GM19240 (cell line): ENCODE results near the gene LNX1.

Experiments used
- DNase-seq: peaks from one replicate; pipeline ENCODE4 v3.0.0; 2011; ENCODE audit warnings: low spot score; ENCODE audit not compliant: insufficient read length

Gene LNX1

DNA sequence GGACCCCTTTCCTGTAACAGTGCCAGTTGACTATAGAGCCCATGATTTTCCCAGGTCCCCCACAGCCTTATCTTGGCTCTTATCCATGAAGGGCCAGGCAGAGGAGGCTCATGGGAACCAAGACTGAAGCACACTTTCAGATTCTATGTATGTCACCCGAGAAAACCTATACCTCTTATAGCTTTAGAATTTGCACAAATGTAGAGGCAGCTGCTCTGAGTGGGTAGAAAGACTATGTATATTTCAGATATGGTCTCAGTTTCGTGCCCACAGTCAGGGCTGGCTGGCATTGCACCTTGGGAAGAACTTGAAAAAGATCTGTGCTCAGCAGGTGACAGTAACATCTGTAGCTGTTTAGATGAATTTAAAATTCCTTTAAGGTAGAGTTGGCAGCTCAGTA, 8.3 kb upstream of the LNX1 start:
- no peak for DNase-seq

DNA sequence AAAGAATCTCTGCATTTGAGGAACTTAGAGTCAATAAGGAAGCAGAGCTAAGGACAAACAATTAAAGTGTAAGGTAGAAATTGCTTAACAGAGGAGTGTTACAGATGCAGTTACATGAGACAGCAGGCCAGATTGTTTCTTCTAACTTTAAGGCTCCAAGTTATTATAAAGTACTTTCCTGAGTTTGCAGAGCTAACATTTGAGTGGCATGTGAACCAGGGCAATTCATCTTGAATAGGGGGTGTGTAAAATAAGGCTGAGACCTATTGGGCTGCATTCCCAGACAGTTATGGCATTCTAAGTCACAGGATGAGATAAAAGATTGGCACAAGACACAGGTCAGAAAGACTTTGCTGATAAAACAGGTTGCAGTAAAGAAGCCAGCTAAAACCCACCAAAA, 7.6 kb upstream of the LNX1 start:
- DNase-seq = no peak

DNA sequence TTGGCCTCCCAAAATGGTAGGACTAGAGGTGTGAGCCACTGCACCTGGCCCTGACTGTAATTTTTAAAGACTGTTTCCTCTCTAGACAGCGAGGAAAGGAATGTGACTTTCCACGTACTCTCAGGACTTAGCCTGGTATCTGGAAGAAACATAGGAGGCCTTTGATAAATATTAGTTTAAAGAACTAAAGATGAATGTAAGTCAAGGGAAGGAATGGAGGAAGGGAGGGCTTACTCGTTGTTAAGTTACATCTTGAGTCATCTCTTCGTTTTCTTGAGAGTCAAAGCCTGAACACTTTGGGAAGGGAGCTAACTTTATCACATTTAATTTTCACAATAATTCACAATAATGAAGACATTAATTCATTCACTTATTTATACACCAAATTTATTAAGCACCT, 7.2 kb upstream of the LNX1 start:
- DNase-seq = no peak

DNA sequence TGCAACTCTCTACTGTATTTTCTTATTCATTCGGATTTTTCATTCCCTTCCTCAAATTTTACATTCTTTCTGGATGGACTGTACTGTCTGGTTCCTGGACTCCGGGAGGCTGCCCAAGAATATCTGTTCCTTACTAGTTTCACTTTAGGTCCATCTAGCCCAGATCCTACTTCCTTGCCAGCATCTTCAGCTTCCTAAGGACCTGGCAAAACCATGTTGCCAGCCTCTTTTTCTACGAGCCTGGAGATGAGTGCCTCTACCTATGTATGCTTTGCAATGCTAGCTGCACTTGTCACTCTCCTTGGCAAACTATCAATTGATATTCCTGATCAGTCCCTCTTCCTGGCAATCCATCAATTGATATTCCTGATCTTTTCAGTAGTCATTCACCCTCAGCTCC, 5.6 kb upstream of the LNX1 start:
- no peak for DNase-seq

DNA sequence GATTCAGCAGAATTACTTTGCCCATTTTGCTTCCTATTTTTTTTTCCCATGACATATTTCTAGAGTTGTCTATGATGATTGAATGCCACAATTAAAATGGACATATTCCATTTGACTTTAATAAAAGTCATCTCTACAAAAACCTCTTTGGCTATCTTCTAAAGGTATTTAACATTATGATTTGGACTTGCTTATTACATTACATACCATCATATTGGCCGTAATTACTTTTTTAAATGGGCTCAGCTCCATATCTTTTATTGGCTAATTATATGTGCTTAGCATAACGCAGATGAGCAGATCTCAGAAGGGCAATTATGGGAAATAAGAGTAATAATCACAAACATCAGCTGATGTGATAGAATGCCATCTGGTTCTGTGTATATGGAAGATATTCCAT, 4.5 kb upstream of the LNX1 start:
- DNase-seq = no peak

DNA sequence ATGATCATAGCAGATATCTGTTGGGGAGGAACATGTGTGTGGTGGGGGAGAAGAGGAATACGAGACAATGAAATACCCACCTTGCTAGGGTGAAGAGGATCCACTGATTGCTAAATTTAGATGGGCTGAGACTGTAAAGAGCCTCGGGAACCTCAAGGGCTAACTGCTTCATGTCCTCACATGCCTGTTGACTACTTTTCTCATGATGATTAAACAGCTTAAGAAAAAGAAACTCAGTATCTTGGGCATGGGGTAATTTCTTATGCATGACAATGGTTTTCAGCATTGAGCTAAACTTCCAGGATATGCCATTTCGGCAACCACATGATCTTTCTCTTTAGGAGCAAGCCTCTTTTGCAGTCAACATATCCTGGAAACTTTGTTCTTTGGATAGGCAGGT, 3.9 kb upstream of the LNX1 start:
- DNase-seq = no peak

DNA sequence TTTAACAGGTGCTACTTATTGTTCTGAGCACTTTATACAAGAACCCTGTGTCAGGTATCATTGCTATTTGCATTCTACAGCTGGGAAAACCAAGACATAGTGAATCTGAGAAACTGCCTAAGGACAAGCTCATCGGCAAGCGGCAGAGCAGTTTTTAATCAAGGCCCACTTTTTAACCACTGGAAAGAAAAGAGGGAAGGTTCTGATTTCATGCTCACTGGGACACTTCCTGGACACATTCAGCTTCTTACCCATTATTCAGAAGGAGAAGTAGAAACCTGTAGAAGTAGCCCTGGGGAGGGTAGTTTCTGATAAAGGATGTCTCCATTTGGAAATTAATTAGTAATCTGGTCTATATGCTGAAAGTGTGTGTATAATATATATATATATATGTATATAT, 2.5 kb upstream of the LNX1 start:
- DNase-seq = no peak

DNA sequence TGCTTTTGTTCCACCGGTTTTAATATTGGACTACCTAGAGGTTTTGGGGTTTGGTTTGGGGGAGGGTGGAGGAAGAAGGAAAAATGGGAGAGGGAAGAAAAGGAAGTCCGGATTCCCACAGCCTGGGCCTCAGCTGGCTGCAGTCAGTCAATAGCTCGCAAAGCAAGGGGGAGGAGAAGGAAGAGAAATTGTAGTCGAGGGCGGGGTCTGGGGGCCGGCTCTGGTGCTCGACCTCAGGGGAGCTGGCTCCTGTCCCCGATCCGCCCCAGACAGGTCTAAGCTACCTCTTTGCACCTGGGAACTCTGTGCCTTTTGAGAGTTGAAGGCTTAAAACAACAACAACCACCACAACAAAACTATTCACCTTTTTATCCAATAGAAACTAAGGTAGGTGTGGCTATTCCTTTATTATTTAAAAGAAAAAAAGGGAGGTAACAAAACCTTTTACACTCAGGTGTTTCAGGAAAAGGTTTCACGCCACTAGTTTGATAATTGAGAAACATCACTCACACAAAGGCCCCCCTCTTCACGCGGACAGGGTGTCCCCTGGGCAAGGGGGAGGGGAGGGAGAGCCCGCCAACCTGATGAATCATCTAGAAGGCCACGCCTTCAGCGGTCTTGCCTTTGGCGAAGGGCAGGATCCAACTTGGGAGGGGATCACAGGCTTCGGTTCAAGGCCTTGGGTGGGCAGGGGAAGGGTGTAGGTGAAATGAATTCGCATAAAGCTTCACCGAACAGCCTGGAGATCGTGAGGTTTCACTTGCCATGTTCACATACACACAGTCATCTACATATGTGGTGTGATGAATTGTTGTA, 1.6 kb upstream of the LNX1 start:
- no peak for DNase-seq

DNA sequence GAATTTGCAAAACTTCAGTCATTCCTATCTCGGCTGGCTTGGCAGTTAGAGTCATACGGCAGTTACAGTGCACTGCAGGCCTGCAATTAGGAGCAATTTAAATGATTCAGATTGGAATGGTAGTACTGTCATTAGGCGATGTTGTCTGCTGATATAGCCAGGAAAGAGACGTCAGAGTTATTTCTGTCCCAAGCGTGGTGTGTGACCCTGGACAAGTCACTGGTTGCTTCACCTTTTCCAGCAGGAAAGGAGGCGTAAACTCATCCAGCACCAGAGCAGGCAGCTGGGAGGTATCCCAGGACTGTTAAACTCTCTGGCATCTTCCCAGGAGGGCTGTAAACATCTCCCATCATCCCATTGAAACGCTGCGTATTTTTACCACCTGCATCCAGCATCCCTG, 836 bp upstream of the LNX1 start:
- no peak for DNase-seq

DNA sequence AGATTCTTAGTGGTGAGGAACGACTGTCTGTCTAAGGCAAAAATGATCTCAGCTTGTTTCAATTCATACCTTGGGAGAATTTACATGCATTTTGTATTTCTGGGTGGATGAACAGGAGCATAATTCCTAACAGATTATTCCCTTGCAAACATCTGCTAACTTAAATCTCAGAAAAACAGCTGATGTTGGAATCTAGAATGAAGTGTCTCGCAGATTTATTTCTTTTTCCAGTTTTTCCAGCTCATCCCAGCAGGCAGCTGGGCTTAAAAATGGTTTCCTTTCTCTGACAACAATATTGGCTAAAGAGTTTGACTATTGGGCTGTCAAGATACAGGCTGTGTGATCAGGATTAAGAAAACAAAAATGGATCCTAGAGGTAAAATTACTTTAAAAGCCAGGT, 1.1 kb downstream of the LNX1 start:
- no peak for DNase-seq

DNA sequence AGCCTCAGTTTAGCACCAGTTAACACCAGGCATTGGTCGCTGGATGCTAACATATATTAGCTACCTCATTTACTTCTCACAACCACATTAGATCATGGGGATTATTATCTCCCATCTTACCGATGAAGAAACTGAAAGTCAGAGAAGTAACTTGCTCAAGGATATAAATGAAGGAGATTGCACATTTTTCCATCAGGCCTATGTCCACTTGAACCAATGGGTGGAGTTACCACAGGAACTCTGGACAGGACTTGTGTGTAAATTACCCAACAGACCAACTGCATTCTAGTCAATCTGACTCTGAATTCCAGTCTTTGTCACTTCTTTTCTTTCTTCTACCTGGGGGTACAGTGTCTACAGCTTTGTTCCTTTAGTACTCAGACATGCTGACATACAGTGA, 1.8 kb downstream of the LNX1 start:
- no peak for DNase-seq

DNA sequence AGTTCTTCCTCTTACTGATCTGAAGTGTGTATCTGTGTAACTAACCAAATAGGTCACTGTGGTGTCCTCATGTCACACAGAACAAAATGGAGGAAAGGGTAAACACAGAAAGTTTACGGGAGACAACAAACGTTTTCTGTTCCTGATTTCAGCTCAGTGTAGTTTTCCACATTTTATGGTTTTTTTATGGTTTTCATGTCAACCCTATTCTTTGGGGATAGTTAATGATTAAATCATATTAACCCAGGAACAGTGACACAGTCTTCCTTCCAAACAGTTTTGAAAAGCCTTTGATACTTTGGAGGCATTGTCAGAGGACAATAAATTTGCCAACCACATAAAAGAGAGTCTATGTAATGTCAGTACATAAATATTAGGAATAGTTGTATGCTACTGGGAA, 4.2 kb downstream of the LNX1 start:
- DNase-seq = no peak

DNA sequence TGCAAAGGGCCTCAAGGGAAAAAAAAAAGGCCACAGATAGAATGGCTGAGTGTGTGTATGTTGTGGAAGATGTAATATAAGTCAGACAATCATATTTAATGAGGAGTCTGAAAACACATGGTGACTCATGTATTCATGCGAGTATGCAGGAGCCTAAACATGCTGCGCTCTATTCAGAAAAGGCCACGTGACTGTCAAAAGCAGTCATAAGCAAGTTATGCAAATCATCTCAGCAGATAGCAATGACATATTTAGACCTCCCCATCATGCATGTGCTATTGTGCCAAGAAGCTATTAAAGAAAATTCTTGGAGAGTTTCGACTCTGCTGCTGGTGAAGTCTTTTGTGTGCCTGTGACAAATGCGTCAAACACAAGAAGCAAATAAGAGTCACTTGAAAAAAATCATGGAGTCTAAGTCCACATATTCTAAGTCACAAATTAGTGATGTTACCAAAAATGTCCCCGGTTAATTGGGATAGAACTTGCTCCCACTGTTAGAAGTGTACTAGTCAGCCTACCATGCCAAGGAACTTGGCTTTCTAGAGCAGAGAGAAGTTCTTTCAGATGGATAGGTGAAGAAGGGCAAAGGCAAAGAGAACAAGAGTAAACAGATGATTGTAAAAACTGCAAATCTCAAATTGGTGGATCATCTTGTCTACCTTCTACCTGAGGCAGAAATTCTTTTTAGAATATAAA, 5.0 kb downstream of the LNX1 start:
- DNase-seq = no peak

DNA sequence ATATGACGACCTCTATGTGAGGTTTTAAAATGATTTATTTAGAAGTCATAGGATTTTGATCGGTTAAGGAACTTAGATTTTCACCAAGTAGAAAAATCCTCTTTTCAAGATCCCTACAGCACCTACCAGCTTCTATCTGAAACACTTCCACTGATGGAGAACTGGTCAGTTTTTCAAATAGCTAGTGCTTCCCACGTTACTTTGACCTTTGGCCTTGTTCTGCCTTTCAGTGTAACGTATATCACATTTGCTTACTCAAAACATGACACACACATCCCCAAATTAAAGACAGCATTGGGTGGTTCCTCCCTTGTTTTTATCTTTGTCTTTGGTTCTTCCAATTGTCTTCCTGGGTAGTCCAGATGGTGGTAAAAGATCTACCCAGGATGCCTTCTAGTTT, 6.6 kb downstream of the LNX1 start:
- DNase-seq = no peak

DNA sequence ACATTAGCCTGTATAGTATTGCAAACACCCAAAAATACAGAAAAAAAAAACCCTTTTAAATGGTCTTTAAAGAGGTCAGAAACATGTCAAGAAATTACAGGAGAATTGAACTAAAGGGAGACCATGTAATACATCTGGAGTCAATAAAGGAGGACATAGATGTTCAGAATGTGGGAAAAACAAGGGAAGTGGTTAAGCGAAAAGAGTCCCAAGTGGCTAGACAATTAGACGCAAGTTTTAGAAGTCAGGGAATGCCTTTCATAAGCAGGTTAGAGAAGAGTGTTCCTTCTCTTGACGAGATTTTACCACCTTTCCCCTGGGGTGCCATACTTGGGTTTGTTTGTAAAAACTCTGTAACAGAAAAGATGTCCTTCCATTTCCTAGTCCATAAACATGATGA, 7.8 kb downstream of the LNX1 start:
- DNase-seq = no peak

DNA sequence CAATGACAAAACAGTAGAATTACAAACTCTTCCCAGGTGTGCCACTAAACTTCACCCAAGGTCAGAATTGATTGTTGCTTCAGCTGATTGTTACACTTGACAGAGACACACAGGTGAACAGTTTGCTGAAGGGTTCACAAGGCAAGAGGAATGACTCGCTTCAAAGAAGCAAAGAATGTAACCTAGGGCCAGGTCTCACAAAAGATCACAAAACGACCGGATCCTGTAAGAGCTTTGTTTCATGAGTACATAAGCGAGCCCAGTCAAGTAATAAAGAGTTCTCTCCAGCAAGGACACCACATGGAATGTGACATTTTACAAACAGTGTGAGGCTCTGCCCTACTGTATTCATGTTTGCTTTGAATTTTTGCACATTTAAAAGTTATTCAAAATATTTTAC, 9.1 kb downstream of the LNX1 start:
- DNase-seq = no peak

DNA sequence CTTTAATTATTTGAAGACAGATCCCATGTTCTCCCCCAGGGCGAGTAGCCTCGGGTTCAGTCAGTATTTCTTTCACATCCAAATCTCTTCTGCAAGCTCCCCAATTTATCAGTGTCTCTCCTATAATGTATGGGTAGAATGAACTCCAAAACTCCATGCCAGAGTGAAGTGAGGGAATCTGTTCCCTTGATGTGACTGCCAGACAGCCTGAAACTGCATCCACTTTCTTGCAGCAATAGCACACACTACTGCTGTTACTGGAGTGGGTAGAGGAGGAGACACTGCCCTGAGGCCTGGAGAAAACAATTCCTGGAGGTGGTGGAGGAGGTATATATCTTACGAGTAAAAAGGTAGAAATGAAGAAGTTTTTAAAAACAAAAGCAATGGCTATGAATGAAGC, 11.0 kb downstream of the LNX1 start:
- DNase-seq = no peak

DNA sequence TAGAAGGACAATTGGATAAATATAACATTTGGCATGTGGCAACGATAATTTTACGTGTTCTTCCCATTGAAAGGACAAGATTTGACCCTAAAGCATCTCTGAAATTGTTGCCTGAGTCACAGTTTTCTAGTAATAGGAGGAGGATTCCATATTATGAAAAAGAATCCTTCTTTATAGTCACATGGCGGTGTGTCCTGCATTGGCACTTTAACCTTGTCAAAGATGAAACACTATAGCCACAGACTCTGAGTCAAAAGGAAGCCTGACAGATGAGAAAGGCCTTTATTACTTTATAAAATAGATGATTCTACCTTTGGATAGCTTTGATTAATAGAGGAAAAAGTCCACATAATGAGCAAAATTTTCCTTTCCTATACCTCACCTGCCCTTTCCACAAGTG, 11.5 kb downstream of the LNX1 start:
- DNase-seq = no peak

DNA sequence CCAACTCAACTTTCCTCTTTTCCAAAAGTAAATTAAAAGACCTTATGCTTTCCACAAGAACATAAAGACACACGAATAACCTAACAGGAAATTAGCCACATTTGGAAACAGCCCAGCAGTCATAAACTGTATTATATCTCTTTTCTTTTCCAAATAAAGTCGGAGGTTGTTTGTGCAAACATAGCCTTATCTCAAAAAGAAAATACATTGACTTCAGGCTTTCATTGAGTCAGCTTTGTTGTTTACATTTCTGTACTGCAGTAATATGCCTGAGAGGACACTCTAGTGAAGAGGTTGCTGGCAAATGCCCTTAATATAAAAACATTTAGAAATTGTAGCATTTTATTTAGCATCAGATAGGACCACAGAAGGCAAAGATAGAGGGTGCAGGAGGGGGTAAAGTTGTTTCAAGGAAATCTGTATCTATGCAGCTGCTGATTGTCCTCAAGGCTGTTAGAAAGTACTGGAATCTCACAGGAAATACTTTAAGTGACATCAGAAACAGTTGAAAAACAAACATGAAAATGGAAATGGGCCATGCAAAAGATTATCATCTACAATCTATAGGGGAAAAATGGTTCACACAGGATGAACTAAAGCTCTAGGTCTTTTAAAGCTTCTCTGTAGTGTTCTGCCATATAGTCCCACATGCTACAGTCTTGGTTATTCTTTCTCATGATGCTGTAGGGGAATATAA, 14.5 kb downstream of the LNX1 start:
- no peak for DNase-seq

DNA sequence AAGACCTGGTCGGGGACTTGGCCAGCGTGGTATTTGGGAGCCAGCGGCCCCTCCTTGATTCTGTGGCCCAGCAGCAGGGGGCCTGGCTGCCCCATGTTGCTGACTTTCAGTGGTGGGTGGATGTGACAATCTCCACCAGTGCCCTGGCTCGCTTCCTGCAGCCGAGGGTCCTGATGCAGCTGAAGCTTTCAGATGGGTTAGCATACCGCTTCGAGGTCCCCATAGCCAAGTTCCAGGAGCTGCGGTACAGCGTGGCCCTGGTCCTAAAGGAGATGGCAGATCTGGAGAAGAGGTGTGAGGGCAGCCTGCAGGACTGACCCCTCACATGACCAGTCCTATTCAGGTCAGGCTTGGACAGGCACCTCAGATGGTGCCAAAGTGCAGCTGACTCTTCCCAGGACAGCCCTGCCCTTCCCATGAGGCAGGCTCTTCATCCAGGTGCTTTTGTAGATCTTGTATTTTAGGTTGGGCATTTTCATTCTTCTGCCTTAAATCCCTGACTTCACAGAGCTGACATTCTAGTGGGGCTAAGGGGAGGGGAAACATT, 15.1 kb downstream of the LNX1 start:
- no peak for DNase-seq

DNA sequence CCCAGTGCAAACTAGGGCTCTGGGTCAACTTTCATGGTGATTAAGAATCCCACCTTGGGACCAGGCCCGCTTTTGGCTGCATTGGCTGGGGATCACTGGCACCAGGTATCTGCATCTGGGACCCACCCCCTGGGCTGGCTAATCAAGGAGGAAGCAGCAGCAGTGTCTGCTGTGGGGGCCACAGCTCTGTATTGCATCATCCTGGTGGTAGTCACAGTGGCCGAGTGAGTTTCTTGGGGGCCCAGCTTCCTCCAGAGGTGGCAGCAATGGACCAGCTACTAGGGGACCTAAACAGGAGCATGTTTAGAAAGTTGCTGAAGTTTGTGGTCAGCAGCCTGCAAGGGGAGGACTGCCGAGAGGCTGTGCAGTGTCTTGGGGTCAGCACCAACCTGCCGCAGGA, 15.7 kb downstream of the LNX1 start:
- DNase-seq = no peak

DNA sequence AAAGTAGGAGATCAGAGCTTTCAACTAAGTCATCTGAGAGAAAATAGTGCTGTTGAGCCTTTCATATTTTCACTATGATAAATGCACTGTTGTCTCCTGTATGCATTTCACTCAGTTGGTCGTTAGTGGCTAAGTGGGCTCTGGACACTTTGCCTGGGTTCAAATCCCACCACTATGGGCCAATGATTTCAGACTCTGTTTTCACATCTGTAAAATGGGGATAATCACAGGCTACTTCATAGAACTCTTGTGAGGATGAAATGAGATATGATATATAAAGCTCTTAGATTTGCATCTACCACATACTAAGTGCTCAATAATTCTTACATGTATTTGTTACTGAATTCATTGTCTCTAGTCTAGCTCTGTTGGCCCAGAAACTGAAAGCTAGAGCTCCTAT, 16.8 kb downstream of the LNX1 start:
- no peak for DNase-seq
